HepG2 (cell line): ENCODE data around the gene SPACDR. TPM values are rescaled to one million over a fixed set of nuclear protein-coding genes. Genes with fewer than 3 reads are reported as not detected.
A peak's percentile ranks its signal among the peaks of the same experiment; 100 is the strongest.

Experiments
- ATAC-seq: fragments of 200-7000 bp; cut with Tn5 transposase; 3 replicates; pipeline ENCODE4 v1.9.1; 2020; ENCODE audit warnings: mild to moderate bottlenecking, moderate library complexity
- BruUV-seq: library from RNA; stranded (reverse); fragments of 400-500 nt; replicated peaks from 2 replicates; lab custom pipeline; 2021; lab: Mats Ljungman, UMichigan
- CTCF ChIA-PET: fragments of 300-600 bp; formaldehyde crosslinking; extraction: SDS; loops from one replicate; lab custom pipeline; 2021; ENCODE audit warnings: low total read pairs, inconsistent platforms, low intra/inter-chr PET ratio; lab: Yijun Ruan, JAX
- POLR2A ChIA-PET: fragments of 350-600 bp; sonication (Branson Sonifier 250); formaldehyde crosslinking; loops from one replicate; lab custom pipeline; 2020; ENCODE audit warnings: antibody characterized with exemption, inconsistent platforms; lab: Yijun Ruan, JAX
- DNase-seq: peaks from one replicate; pipeline ENCODE4 v3.0.0-alpha.2; 2015; ENCODE audit warnings: low spot score
- FAIRE-seq: peaks from 3 replicates; lab custom pipeline; 2011; peaks lifted over from hg19 to GRCh38; lab: Jason Lieb, UNC
- H2AFZ ChIP-seq: one replicate; pipeline ENCODE4 v1.6.1; 2011; ENCODE audit warnings: low read length, inconsistent platforms
- H3K27ac ChIP-seq: fragments of 300-600 bp; 3 replicates; pipeline ENCODE4 v1.8.0; 2011; ENCODE audit warnings: mixed run types, mild to moderate bottlenecking, mixed read lengths, low read length, inconsistent platforms; ENCODE audit not compliant: insufficient read depth; ENCODE audit errors: extremely low read length
- H3K27me3 ChIP-seq, 2 experiments: fragments of 200-600 bp in 1 of 2; 2 replicates in 1 of 2; 3 replicates in 1 of 2; pipeline versions ENCODE4 v1.6.0 to v1.8.0; 2011; ENCODE audit warnings: low read length in 2 of 2, mild to moderate bottlenecking in 2 of 2, moderate library complexity in 2 of 2, inconsistent platforms in 1 of 2; ENCODE audit not compliant: insufficient read depth in 2 of 2, control insufficient read depth in 1 of 2
- H3K36me3 ChIP-seq, 2 experiments: fragments of 200-600 bp in 1 of 2; replicated peaks in 1 of 2; 2 replicates in 1 of 2; 3 replicates in 1 of 2; pipeline versions ENCODE4 v1.5.1 to v1.8.0; 2011; ENCODE audit warnings: low read length in 2 of 2, inconsistent platforms in 1 of 2; ENCODE audit not compliant: insufficient read depth in 2 of 2, control insufficient read depth in 1 of 2
- H3K4me1 ChIP-seq: 2 replicates; pipeline ENCODE4 v1.5.1; 2012; ENCODE audit warnings: low read length, inconsistent platforms; ENCODE audit not compliant: insufficient read depth
- H3K4me2 ChIP-seq: 2 replicates; pipeline ENCODE4 v1.6.0; 2011; ENCODE audit warnings: low read depth, low read length, inconsistent platforms
- H3K4me3 ChIP-seq, 3 experiments: fragments of 200-600 bp in 1 of 3; sonication (generic), shearing (Covaris generic) in 1 of 3; replicated peaks in 1 of 3; 2 replicates each; pipeline ENCODE4 v1.5.1; 2011 to 2016; ENCODE audit warnings: low read length in 3 of 3, inconsistent platforms in 2 of 3, low read depth in 2 of 3, mild to moderate bottlenecking in 2 of 3, control low read depth in 1 of 3, mixed read lengths in 1 of 3; ENCODE audit not compliant: insufficient read depth in 1 of 3
- H3K79me2 ChIP-seq: one replicate; pipeline ENCODE4 v1.6.1; 2011; ENCODE audit warnings: low read length, inconsistent platforms; ENCODE audit not compliant: insufficient read depth
- H3K9ac ChIP-seq: 2 replicates; pipeline ENCODE4 v1.6.0; 2011; ENCODE audit warnings: mild to moderate bottlenecking, low read depth, low read length, inconsistent platforms; ENCODE audit not compliant: insufficient read depth
- H3K9me3 ChIP-seq: 2 replicates; pipeline ENCODE4 v1.5.1; 2012; ENCODE audit warnings: mild to moderate bottlenecking, low read length
- H4K20me1 ChIP-seq: 2 replicates; pipeline ENCODE4 v1.6.0; 2011; ENCODE audit warnings: inconsistent platforms, mild to moderate bottlenecking, low read length, moderate library complexity; ENCODE audit not compliant: insufficient read depth
- AKAP8 ChIP-seq: sonication (generic); formaldehyde crosslinking; IDR thresholded peaks from 2 replicates; pipeline ENCODE4 v1.5.1; 2020; ENCODE audit warnings: mild to moderate bottlenecking, missing genetic modification reagents
- HNRNPK ChIP-seq: fragments of 200-400 bp; formaldehyde crosslinking; IDR thresholded peaks from 2 replicates; pipeline ENCODE4 v1.6.1; 2018; ENCODE audit warnings: low read length, low read depth, moderate library complexity, mild to moderate bottlenecking; ENCODE audit not compliant: poor library complexity, severe bottlenecking
- IRX3 ChIP-seq: sonication (generic); formaldehyde crosslinking; IDR thresholded peaks from 2 replicates; pipeline ENCODE4 v1.8.1; 2023; ENCODE audit warnings: mild to moderate bottlenecking, low read depth, missing genetic modification reagents, borderline replicate concordance
- KMT2B ChIP-seq: IDR thresholded peaks from 2 replicates; pipeline ENCODE4 v1.6.1; 2016; ENCODE audit warnings: missing genetic modification reagents, missing compliant biosample characterization
- RBFOX2 ChIP-seq: fragments of 200-400 bp; formaldehyde crosslinking; IDR thresholded peaks from 2 replicates; pipeline ENCODE4 v1.6.1; 2017; ENCODE audit warnings: low read depth, mild to moderate bottlenecking, low read length
- SP4 ChIP-seq: sonication (generic); formaldehyde crosslinking; IDR thresholded peaks from 2 replicates; pipeline ENCODE4 v1.8.1; 2023; ENCODE audit warnings: mild to moderate bottlenecking, missing genetic modification reagents
- ZBTB38 ChIP-seq: sonication (generic); formaldehyde crosslinking; IDR thresholded peaks from 2 replicates; pipeline ENCODE4 v1.5.1; 2020; ENCODE audit warnings: mild to moderate bottlenecking, missing genetic modification reagents
- ZNF296 ChIP-seq: sonication (generic); formaldehyde crosslinking; conservative IDR thresholded peaks from 2 replicates; pipeline ENCODE4 v1.5.0; 2020; ENCODE audit warnings: mild to moderate bottlenecking, missing genetic modification reagents
- ZNF441 ChIP-seq: sonication (generic); formaldehyde crosslinking; IDR thresholded peaks from 2 replicates; pipeline ENCODE4 v1.7.0; 2021; ENCODE audit warnings: missing genetic modification reagents, borderline replicate concordance
- WGBS: methylation state at CpG from one replicate; pipeline ENCODE4 v1.1.6; 2017; ENCODE audit warnings: low lambda C conversion rate; 5-methylcytosine and 5-hydroxymethylcytosine counted together
- in situ Hi-C: cut with HindIII; loops from 2 replicates; pipeline ENCODE4 v1.10.0; 2017; ENCODE audit warnings: low pct_unique_long_range_greater_than_20kb; ENCODE audit not compliant: extremely low pct_ligation_motif_present
- intact Hi-C: fragments of 100-400 bp; cut with micrococcal nuclease; formaldehyde crosslinking; loops from one replicate; pipeline ENCODE4 v1.10.0; 2022; ENCODE audit not compliant: unreplicated experiment
- polyA plus RNA-seq, 8 experiments: library from polyadenylated mRNA; depleted of rRNA in 3 of 8; stranded (reverse) in 7 of 8; unstranded in 1 of 8; fragments of >200 nt; fragmentation: Illumina TruSeq in 4 of 8; extraction: Trizol in 4 of 8; gene quantifications; 2 replicates each; pipeline versions ENCODE4 v1.2.1 to v1.2.3, GENCODE V29; 2011 to 2016; ENCODE audit warnings: low read depth in 4 of 8, missing spikeins in 1 of 8, mixed read lengths in 1 of 8; ENCODE audit not compliant: insufficient read depth in 1 of 8
- total RNA-seq, 5 experiments: library from RNA; depleted of rRNA; stranded (reverse); fragments of >200 nt; fragmentation: Illumina TruSeq; extraction: Trizol; gene quantifications; 2 replicates each; pipeline ENCODE4 v1.2.3, GENCODE V29; 2016; ENCODE audit warnings: low read depth in 1 of 5
- TF ChIP-seq, protein P1 (sequence below): sonication (generic); formaldehyde crosslinking; conservative IDR thresholded peaks from 2 replicates; pipeline ENCODE4 v1.8.0; 2022; ENCODE audit warnings: low read depth, missing genetic modification reagents
- TF ChIP-seq, protein P2 (sequence below): sonication (generic); formaldehyde crosslinking; IDR thresholded peaks from 2 replicates; pipeline ENCODE4 v1.5.0; 2020; ENCODE audit warnings: mild to moderate bottlenecking, missing genetic modification reagents
- TF ChIP-seq, protein P3 (sequence below): sonication (generic); formaldehyde crosslinking; IDR thresholded peaks from 2 replicates; pipeline ENCODE4 v1.5.0; 2020; ENCODE audit warnings: mild to moderate bottlenecking, missing genetic modification reagents, moderate library complexity
- TF ChIP-seq, protein P4 (sequence below), 2 experiments: sonication (generic) in 1 of 2; formaldehyde crosslinking in 1 of 2; IDR thresholded peaks; 2 replicates each; pipeline versions ENCODE4 v1.5.1 to v1.6.1; 2011 to 2020; ENCODE audit warnings: borderline replicate concordance in 1 of 2, low read depth in 1 of 2, low read length in 1 of 2, mild to moderate bottlenecking in 1 of 2, missing genetic modification reagents in 1 of 2, moderate library complexity in 1 of 2

Gene SPACDR
- total and polyA plus RNA-seq, 2 of the 13 experiments (the other 11 are each of a cell fraction or from before 2014, with no cell fraction given), result 0.41 TPM; not detected in 1

DNA sequence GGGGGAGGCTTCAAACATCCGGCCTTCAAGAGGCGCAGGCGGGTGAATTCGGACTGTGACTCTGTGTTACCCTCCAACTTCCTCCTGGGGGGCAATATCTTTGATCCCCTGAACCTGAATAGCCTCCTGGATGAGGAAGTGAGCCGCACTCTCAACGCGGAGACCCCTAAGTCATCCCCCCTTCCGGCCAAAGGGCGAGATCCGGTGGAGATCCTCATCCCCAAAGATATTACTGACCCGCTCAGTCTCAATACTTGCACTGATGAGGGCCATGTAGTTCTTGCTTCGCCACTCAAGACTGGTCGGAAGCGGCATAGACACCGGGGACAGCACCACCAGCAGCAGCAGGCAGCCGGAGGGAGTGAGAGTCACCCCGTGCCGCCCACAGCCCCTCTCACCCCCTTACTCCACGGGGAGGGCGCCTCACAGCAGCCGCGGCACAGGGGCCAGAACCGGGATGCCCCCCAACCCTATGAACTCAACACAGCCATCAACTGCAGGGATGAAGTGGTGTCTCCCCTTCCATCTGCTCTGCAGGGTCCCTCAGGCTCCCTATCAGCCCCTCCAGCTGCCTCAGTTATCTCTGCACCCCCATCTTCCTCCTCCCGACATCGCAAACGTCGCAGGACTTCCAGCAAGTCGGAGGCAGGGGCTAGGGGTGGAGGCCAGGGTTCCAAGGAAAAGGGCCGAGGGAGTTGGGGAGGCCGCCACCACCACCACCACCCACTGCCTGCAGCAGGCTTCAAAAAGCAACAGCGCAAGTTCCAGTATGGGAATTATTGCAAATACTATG lies 33.4 kb downstream of the SPACDR start:
- peak overlapping the region; percentile 75 to 87 (median 83) for H3K4me3 ChIP-seq
- ChIA-PET POLR2A (interaction anchor here (1.2 to 4.8 kb wide), 10 partner anchors 8 to 329 kb away, joined by 3 to 199 read pairs (median 21); partner anchors contain the start of genes AP4M1, FBXO24, LRCH4 and MCM7), CTCF (no interaction called here)
- no peaks in the 10 kb centered on the region; a peak in 1 of 5 replicates for H3K27me3 ChIP-seq
- intact Hi-C loops (no loop called here), in situ Hi-C loops (no loop called here)
- H3K4me2 ChIP-seq, result peak overlapping the region; percentile 94
- peak overlapping the region; percentile 98 for H3K9ac ChIP-seq
- FAIRE-seq, result no peak
- peaks cover 35% of the 10 kb centered on the region for H3K79me2 ChIP-seq
- no TSS peak for BruUV-seq
- H2AFZ ChIP-seq, result no peak overlapping the region
- no peaks in the 10 kb centered on the region; the same call in 1 of the 2 replicates for H4K20me1 ChIP-seq
- no peak for ATAC-seq
- peaks cover 56% of the 10 kb centered on the region for H3K4me1 ChIP-seq
- whole genome bisulfite sequencing, result 57% methylated on average over 20 of the region's 31 CpGs
- DNase-seq, result no peak
- peaks cover 5 to 30% of the 10 kb centered on the region in 2 experiments for H3K36me3 ChIP-seq
- H3K27ac ChIP-seq, result peak overlapping the region; percentile 98
- no peaks in the 10 kb centered on the region for H3K9me3 ChIP-seq
- TF ChIP-seq, protein P1, sequence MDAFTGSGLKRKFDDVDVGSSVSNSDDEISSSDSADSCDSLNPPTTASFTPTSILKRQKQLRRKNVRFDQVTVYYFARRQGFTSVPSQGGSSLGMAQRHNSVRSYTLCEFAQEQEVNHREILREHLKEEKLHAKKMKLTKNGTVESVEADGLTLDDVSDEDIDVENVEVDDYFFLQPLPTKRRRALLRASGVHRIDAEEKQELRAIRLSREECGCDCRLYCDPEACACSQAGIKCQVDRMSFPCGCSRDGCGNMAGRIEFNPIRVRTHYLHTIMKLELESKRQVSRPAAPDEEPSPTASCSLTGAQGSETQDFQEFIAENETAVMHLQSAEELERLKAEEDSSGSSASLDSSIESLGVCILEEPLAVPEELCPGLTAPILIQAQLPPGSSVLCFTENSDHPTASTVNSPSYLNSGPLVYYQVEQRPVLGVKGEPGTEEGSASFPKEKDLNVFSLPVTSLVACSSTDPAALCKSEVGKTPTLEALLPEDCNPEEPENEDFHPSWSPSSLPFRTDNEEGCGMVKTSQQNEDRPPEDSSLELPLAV (CRISPR knock-in tag), result no peak
- peak; percentile 91 for TF ChIP-seq ZBTB38 (CRISPR knock-in tag)
- no peak for TF ChIP-seq HNRNPK
- no peak for TF ChIP-seq IRX3 (CRISPR knock-in tag)
- TF ChIP-seq SP4 (CRISPR knock-in tag), result no peak
- TF ChIP-seq, protein P2, sequence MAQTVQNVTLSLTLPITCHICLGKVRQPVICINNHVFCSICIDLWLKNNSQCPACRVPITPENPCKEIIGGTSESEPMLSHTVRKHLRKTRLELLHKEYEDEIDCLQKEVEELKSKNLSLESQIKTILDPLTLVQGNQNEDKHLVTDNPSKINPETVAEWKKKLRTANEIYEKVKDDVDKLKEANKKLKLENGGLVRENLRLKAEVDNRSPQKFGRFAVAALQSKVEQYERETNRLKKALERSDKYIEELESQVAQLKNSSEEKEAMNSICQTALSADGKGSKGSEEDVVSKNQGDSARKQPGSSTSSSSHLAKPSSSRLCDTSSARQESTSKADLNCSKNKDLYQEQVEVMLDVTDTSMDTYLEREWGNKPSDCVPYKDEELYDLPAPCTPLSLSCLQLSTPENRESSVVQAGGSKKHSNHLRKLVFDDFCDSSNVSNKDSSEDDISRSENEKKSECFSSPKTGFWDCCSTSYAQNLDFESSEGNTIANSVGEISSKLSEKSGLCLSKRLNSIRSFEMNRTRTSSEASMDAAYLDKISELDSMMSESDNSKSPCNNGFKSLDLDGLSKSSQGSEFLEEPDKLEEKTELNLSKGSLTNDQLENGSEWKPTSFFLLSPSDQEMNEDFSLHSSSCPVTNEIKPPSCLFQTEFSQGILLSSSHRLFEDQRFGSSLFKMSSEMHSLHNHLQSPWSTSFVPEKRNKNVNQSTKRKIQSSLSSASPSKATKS, result no peak
- TF ChIP-seq, protein P3, sequence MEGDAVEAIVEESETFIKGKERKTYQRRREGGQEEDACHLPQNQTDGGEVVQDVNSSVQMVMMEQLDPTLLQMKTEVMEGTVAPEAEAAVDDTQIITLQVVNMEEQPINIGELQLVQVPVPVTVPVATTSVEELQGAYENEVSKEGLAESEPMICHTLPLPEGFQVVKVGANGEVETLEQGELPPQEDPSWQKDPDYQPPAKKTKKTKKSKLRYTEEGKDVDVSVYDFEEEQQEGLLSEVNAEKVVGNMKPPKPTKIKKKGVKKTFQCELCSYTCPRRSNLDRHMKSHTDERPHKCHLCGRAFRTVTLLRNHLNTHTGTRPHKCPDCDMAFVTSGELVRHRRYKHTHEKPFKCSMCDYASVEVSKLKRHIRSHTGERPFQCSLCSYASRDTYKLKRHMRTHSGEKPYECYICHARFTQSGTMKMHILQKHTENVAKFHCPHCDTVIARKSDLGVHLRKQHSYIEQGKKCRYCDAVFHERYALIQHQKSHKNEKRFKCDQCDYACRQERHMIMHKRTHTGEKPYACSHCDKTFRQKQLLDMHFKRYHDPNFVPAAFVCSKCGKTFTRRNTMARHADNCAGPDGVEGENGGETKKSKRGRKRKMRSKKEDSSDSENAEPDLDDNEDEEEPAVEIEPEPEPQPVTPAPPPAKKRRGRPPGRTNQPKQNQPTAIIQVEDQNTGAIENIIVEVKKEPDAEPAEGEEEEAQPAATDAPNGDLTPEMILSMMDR (CRISPR knock-in tag), result no peak
- TF ChIP-seq AKAP8 (CRISPR knock-in tag), result peak; percentile 73; the same call in 1 of the 2 replicates
- no peak for TF ChIP-seq ZNF441 (CRISPR knock-in tag)
- no peak for TF ChIP-seq ZNF296 (CRISPR knock-in tag)
- no peak for TF ChIP-seq KMT2B (CRISPR knock-in tag)
- TF ChIP-seq RBFOX2, result peak; percentile 64; the same call in 1 of the 2 replicates
- TF ChIP-seq, protein P4, sequence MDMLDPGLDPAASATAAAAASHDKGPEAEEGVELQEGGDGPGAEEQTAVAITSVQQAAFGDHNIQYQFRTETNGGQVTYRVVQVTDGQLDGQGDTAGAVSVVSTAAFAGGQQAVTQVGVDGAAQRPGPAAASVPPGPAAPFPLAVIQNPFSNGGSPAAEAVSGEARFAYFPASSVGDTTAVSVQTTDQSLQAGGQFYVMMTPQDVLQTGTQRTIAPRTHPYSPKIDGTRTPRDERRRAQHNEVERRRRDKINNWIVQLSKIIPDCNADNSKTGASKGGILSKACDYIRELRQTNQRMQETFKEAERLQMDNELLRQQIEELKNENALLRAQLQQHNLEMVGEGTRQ (IDR thresholded peaks at IDR 0.05; ENCODE audit: low read depth, low read length), result no peak
- TF ChIP-seq, protein P4 (CRISPR knock-in tag; IDR thresholded peaks at IDR 0.05; ENCODE audit: borderline replicate concordance), result no peak
